GM23248 (cell line): ENCODE measurements around the gene AP2M1.
"Not testable (repeated sequence)": the region's sequence is repeated elsewhere in the genome, so short reads cannot be mapped to it uniquely, and the experiment has no call there.

ENCODE experiments used
- EZH2 ChIP-seq: fragments of 200-600 bp; sonication (generic); IDR thresholded peaks from 2 replicates; pipeline ENCODE4 v1.6.1; 2018; ENCODE audit warnings: antibody characterized with exemption, mild to moderate bottlenecking; ENCODE audit not compliant: insufficient read depth, poor library complexity, severe bottlenecking
- EZH2phosphoT487 ChIP-seq: fragments of 200-600 bp; sonication (generic); IDR thresholded peaks from 2 replicates; pipeline ENCODE4 v1.6.1; 2018; ENCODE audit warnings: antibody characterized with exemption, moderate library complexity, mild to moderate bottlenecking, low read depth; ENCODE audit not compliant: insufficient read depth

DNA sequence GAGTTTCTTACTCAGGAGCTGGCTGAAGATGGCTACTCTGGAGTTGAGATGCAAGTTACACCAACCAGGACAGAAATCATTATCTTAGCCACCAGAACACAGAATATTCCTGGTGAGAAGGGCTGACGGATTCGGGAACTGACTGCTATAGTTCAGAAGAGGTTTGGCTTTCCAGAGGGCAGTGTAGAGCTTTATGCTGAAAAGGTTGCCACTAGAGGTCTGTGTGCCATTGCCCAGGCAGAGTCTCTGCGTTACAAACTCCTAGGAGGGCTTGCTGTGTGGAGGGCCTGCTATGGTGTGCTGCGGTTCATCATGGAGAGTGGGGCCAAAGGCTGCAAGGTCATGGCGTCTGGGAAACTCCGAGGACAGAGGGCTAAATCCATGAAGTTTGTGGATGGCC is 24.9 kb upstream of the AP2M1 start:
- not testable (repeated sequence) for TF ChIP-seq EZH2, EZH2phosphoT487
